C4-2B (cell line): ENCODE data around the gene B4GALNT4.
A peak's percentile ranks its signal among the peaks of the same experiment; 100 is the strongest.

Experiments
- ZFX ChIP-seq: fragments of 450-650 bp; IDR thresholded peaks from 2 replicates; pipeline ENCODE4 v1.6.1; 2017
- TF ChIP-seq, protein P1 (sequence below): fragments of 450-650 bp; conservative IDR thresholded peaks from 2 replicates; pipeline ENCODE4 v1.5.1; 2017; ENCODE audit warnings: mild to moderate bottlenecking

DNA sequence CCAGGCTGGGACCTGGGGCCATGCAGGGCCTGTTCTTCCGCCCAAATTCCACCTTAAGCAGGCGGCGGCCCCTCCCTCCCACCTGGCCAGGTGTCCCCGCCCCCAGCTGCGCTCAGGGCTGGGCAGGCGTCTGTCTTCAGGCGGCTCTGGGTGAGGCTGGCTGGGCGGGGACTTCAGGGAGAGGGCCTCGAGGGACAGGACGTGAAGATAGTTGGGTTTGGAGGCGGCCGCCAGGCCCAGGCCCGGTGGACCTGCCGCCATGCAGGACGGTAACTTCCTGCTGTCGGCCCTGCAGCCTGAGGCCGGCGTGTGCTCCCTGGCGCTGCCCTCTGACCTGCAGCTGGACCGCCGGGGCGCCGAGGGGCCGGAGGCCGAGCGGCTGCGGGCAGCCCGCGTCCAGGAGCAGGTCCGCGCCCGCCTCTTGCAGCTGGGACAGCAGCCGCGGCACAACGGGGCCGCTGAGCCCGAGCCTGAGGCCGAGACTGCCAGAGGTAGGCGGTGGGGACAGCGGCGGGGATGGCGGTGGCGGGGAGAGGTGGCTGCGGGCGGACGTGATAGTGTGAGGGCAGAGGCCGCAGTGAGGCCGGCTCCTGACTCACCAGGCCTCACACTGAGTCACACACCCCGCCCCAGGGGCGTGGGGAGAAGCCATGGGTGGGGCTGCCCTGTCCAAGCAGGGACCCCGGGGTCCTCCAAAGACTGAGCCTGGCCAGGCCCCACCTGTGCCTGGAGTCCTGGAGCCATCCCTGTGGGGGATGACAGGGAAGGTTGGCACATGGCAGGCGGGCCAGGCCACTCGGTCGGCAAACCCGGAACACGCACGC is 24.9 kb downstream of the B4GALNT4 start, which contains the start of gene PKP3:
- TF ChIP-seq, protein P1, sequence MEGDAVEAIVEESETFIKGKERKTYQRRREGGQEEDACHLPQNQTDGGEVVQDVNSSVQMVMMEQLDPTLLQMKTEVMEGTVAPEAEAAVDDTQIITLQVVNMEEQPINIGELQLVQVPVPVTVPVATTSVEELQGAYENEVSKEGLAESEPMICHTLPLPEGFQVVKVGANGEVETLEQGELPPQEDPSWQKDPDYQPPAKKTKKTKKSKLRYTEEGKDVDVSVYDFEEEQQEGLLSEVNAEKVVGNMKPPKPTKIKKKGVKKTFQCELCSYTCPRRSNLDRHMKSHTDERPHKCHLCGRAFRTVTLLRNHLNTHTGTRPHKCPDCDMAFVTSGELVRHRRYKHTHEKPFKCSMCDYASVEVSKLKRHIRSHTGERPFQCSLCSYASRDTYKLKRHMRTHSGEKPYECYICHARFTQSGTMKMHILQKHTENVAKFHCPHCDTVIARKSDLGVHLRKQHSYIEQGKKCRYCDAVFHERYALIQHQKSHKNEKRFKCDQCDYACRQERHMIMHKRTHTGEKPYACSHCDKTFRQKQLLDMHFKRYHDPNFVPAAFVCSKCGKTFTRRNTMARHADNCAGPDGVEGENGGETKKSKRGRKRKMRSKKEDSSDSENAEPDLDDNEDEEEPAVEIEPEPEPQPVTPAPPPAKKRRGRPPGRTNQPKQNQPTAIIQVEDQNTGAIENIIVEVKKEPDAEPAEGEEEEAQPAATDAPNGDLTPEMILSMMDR = no peak
- TF ChIP-seq ZFX = peak; percentile 99
